ENCODE measurements around the gene OPA3. TPM values are rescaled to one million over a fixed set of nuclear protein-coding genes. Genes with fewer than 3 reads are reported as not detected.
A peak's percentile ranks its signal among the peaks of the same experiment; 100 is the strongest.

OPA3 gene
- total and polyA plus RNA-seq, 2 experiments from 2014 or later: 11.5 to 14.5 TPM

- TF ChIP-seq REST (IDR thresholded peaks at IDR 0.05; ENCODE audit: unreplicated experiment): no peak
- no peak for TF ChIP-seq CREB1 (CRISPR knock-in tag; IDR thresholded peaks at IDR 0.05; ENCODE audit: low read depth)
- no peak for TF ChIP-seq ZNF331 (CRISPR knock-in tag; IDR thresholded peaks at IDR 0.05; ENCODE audit: low read depth)
These were observed 76.7 kb downstream of the OPA3 start (continued) for GRCh38 chr19:45507872-45508416.

GRCh38 chr19:45506989-45507871 is 77.4 kb downstream of the OPA3 start, which contains the start of gene VASP:
Gene VASP (plus strand): TSS chr19:45507479. CDS start chr19:45507772, 293 bp downstream.
- H3K9me2 ChIP-seq (ENCODE audit: insufficient read depth): no peaks in the 10 kb centered on the region
- peak within 1 kb of the TSS; percentile 99 for H3K4me3 ChIP-seq
- Mint-ChIP-seq H3K27me3 (ENCODE audit: insufficient read depth, low read depth, poor library complexity) (peaks cover 8% of the 10 kb centered on the region), H3K27ac (peak within 1 kb of the TSS; percentile 93), H3K9me3 (no peaks in the 10 kb centered on the region; the same call in 2 of the 3 replicates), H3K36me3 (ENCODE audit: low read depth) (peaks cover 12% of the 10 kb centered on the region), H3K4me3 (peak within 1 kb of the TSS; percentile 88), H3K4me1 (peaks cover 18% of the 10 kb centered on the region)
- H3K79me2 ChIP-seq (replicated peaks; ENCODE audit: insufficient read depth): peaks cover 49% of the 10 kb centered on the region
- H3K4me2 ChIP-seq: peak within 1 kb of the TSS; percentile 95
- DNase-seq (ENCODE audit: low spot score) (peak; percentile 96), ATAC-seq (peak; percentile 51)
- H3K36me3 ChIP-seq (ENCODE audit: insufficient read depth): no peaks in the 10 kb centered on the region; the same call in 1 of the 2 replicates
- no peaks in the 10 kb centered on the region for H3K27me3 ChIP-seq (ENCODE audit: insufficient read depth)
- peaks cover 15% of the 10 kb centered on the region for H4K20me1 ChIP-seq (replicated peaks; ENCODE audit: insufficient read depth)
- peaks cover 18% of the 10 kb centered on the region for H3K4me1 ChIP-seq (ENCODE audit: insufficient read depth)
- peak within 1 kb of the TSS; percentile 99 for H3K27ac ChIP-seq (ENCODE audit: low read depth)
- H3F3A ChIP-seq (replicated peaks; ENCODE audit: low read depth): peaks cover 11% of the 10 kb centered on the region
- peak within 1 kb of the TSS; percentile 94 for H2AFZ ChIP-seq
- TF ChIP-seq NANOG (IDR thresholded peaks at IDR 0.05; ENCODE audit: borderline replicate concordance) (no peak), POLR2AphosphoS5 (IDR thresholded peaks at IDR 0.05; ENCODE audit: low read depth) (peak; percentile 86), REST (IDR thresholded peaks at IDR 0.05; ENCODE audit: unreplicated experiment) (peak; percentile 8), CREB1 (CRISPR knock-in tag; IDR thresholded peaks at IDR 0.05; ENCODE audit: low read depth) (0 out of 2 replicates have a peak, but pooled peaks have one; percentile 36), CTCF (conservative IDR thresholded peaks at IDR 0.05; ENCODE audit: low read depth in 2 of 2) (no peak), EZH2phosphoT487 (IDR thresholded peaks at IDR 0.05; ENCODE audit: unreplicated experiment) (no peak)

Data from GM23338 (cell line).